Measurements from ENCODE around the gene FUT2. TPM values are rescaled to one million over a fixed set of nuclear protein-coding genes. Genes with fewer than 3 reads are reported as not detected.
"Not testable (repeated sequence)": the region's sequence is repeated elsewhere in the genome, so short reads cannot be mapped to it uniquely, and the experiment has no call there.

Gene FUT2
- total and polyA plus RNA-seq, 12 donors: 0.03 to 0.24 TPM; not detected in 10

DNA sequence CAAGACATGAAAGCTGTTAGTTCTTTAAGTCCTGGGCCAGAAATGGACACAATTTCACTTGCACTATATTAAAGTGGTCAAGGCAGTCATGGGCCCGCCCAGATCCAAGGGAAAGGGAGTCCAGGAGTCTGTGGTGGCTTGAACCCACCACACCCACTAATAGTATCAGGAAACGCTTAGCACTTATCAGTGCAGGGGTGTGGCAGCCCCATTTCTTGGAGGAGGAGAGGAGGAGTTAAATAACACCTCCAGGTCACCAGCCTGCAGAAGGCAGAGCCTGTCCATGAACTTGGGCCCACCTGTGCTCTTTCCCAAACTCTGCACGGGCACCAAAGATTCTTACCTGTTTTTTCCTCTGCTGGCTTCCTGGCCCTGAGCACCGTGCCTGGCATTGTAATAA, 17.6 kb upstream of the FUT2 start:
- no peaks in the 10 kb centered on the region for H3K9me3 ChIP-seq (replicated peaks in 1 of 3)
- no peak overlapping the region for H3K4me3 ChIP-seq
- no peak overlapping the region for H3K27ac ChIP-seq
- TF ChIP-seq POLR2A (IDR thresholded peaks at IDR 0.05): no peak
- TF ChIP-seq, protein P1, sequence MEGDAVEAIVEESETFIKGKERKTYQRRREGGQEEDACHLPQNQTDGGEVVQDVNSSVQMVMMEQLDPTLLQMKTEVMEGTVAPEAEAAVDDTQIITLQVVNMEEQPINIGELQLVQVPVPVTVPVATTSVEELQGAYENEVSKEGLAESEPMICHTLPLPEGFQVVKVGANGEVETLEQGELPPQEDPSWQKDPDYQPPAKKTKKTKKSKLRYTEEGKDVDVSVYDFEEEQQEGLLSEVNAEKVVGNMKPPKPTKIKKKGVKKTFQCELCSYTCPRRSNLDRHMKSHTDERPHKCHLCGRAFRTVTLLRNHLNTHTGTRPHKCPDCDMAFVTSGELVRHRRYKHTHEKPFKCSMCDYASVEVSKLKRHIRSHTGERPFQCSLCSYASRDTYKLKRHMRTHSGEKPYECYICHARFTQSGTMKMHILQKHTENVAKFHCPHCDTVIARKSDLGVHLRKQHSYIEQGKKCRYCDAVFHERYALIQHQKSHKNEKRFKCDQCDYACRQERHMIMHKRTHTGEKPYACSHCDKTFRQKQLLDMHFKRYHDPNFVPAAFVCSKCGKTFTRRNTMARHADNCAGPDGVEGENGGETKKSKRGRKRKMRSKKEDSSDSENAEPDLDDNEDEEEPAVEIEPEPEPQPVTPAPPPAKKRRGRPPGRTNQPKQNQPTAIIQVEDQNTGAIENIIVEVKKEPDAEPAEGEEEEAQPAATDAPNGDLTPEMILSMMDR (IDR thresholded peaks at IDR 0.05): no peak
- H3K36me3 ChIP-seq (replicated peaks in 1 of 2): no peaks in the 10 kb centered on the region
- intact Hi-C loops (cut with DNase I): loop anchor here (10.0 kb wide), 3 partner anchors 57 to 167 kb away; no protein-coding TSS in a partner anchor
- WGBS, 4 donors: 81 to 85% (median 82%) methylated on average over 4 of the region's 4 CpGs
- no peak for DNase-seq
- no peaks in the 10 kb centered on the region for H3K27me3 ChIP-seq
- peaks cover 0 to 9% of the 10 kb centered on the region in 2 donors for H3K4me1 ChIP-seq (replicated peaks in 1 of 2)

DNA sequence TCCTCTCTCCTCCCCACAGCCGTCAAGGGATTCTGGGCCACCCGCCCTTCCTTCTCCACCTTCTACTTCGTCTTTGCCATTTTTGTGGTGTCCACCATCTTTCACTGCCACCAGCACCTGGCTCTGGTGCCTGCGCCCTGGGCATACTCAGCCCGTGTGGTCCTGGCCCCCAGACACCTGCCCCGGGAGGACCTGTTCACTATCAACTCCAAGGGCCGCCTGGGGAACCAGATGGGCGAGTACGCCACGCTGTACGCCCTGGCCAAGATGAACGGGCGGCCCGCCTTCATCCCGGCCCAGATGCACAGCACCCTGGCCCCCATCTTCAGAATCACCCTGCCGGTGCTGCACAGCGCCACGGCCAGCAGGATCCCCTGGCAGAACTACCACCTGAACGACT, 15.8 kb upstream of the FUT2 start:
- intact Hi-C loops (cut with DNase I); H3K4me1 ChIP-seq (replicated peaks in 1 of 2); H3K27ac ChIP-seq; H3K9me3 ChIP-seq (replicated peaks in 1 of 3); DNase-seq; H3K36me3 ChIP-seq (replicated peaks in 1 of 2); H3K4me3 ChIP-seq; H3K27me3 ChIP-seq: not testable (repeated sequence)
- WGBS, 4 donors: 93 to 97% (median 96%) methylated on average over 6 to 17 of the region's 19 CpGs

DNA sequence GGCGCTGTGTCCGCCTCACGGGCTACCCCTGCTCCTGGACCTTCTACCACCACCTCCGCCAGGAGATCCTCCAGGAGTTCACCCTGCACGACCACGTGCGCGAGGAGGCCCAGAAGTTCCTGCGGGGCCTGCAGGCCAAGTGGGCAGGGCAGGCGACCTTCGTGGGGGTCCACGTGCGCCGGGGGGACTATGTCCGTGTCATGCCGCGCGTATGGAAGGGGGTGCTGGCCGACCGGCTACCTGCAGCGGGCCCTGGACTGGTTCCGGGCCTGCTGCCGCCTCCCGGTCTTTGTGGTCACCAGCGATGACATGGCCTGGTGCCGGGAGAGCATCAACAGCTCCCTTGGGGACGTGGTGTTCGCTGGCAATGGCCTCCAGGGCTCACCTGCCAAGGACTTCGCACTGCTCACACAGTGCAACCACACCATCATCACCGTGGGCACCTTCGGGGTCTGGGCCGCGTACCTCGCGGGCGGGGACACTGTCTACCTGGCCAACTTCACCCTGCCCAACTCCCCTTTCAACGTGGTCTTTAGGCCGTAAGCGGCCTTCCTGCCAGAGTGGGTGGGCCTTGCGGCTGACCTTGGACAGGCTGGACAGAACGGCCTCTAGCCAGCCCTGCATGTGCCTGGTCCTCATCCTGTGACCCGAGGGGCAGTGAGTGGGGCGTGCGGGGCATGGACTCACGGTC, 15.2 kb upstream of the FUT2 start:
- WGBS, 4 donors: 89 to 96% (median 90%) methylated on average over 8 to 45 of the region's 45 CpGs

DNA sequence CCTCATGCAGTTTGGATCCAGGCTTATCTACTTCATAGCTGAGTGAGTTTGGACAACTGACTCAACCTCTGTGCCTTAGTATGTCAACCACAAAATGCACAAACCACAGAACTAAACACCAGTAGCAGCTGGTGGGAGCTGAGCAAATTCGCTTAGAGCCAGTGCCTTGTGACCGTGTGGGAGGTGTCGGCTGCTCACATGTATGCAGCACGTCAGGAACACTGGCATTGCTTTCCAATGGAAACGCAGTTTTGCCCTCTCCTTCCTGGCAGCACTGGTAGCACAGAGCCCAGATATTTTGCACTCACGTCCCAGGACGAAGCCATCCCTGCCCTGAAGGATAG, 14.7 kb upstream of the FUT2 start:
- Histone ChIP-seq H3K27ac (no peak overlapping the region), H3K36me3 (replicated peaks in 1 of 2) (no peaks in the 10 kb centered on the region), H3K27me3 (no peaks in the 10 kb centered on the region), H3K4me3 (no peak overlapping the region), H3K4me1 (replicated peaks in 1 of 2) (no peaks in the 10 kb centered on the region), H3K9me3 (replicated peaks in 1 of 3) (no peaks in the 10 kb centered on the region)
- intact Hi-C loops (cut with DNase I): no loop called here
- no peak for DNase-seq
- 81 to 85% (median 82%) methylated on average over 7 of the region's 7 CpGs; no CpG with 5 or more reads in 1 of the 4 donors for WGBS, 4 donors
- no peak for TF ChIP-seq POLR2A (IDR thresholded peaks at IDR 0.05)
- TF ChIP-seq, protein P1 (IDR thresholded peaks at IDR 0.05): no peak

More for the DNA sequence above, 15.2 kb upstream of the FUT2 start:
- Histone ChIP-seq H3K36me3 (replicated peaks in 1 of 2) (no peaks in the 10 kb centered on the region), H3K4me3 (no peak overlapping the region), H3K27ac (no peak overlapping the region), H3K27me3 (no peaks in the 10 kb centered on the region), H3K4me1 (replicated peaks in 1 of 2) (peaks cover 0 to 1% of the 10 kb centered on the region in 2 donors), H3K9me3 (replicated peaks in 1 of 3) (no peaks in the 10 kb centered on the region)
- intact Hi-C loops (cut with DNase I): no loop called here
- TF ChIP-seq, protein P1 (IDR thresholded peaks at IDR 0.05): no peak
- TF ChIP-seq POLR2A (IDR thresholded peaks at IDR 0.05): no peak
- DNase-seq: no peak

DNA sequence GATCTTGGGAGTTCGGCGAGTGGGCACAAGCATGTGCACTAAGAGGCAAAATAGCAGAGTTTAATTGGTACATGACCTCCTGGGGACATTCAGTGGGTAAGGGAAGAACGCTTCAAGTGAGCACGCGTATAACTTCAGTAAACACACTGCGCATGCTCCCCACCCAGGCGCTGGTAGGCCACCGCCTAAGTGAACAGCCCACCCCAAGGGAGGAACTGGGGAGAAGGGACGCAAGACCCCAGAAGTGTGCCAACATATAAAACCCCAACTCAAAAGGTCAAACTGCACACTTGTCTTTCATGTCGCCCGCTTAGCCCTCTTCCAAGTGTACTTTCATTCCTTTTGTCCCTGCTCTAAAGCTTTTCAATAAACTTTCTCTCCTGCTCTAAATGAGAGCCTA, 12.4 kb upstream of the FUT2 start:
- no peaks in the 10 kb centered on the region for H3K4me1 ChIP-seq (replicated peaks in 1 of 2)
- H3K36me3 ChIP-seq (replicated peaks in 1 of 2): no peaks in the 10 kb centered on the region
- H3K4me3 ChIP-seq: peak overlapping the region in 1 of 4 donors; percentile 32
- DNase-seq: peak in 5 of 7 donors; percentile 61 to 76 (median 64)
- no peak overlapping the region for H3K27ac ChIP-seq
- TF ChIP-seq, protein P1 (IDR thresholded peaks at IDR 0.05): no peak
- TF ChIP-seq POLR2A (IDR thresholded peaks at IDR 0.05): no peak
- no peaks in the 10 kb centered on the region for H3K9me3 ChIP-seq (replicated peaks in 1 of 3)
- WGBS, 4 donors: 43 to 69% (median 56%) methylated on average over 11 of the region's 11 CpGs
- no peaks in the 10 kb centered on the region for H3K27me3 ChIP-seq
- intact Hi-C loops (cut with DNase I): no loop called here
